ENCODE measurements around the gene DNTTIP2.
A peak's percentile ranks its signal among the peaks of the same experiment; 100 is the strongest.
"Not testable (repeated sequence)": the region's sequence is repeated elsewhere in the genome, so short reads cannot be mapped to it uniquely, and the experiment has no call there.

The DNTTIP2 gene

GRCh38 chr1:93878889-93879586 is at the start of gene DNTTIP2:
Gene DNTTIP2, minus strand, starts transcription at chr1:93879206. Its CDS starts 58 bp downstream, at chr1:93879148.
- DNase-seq (ENCODE audit: extremely low read depth in 1 of 2, low read depth in 1 of 2) = peak; percentile 77 to 85

GRCh38 chr1:93925206-93925605 is 46.2 kb upstream of the DNTTIP2 start:
- no peak for DNase-seq (ENCODE audit: extremely low read depth in 1 of 2, low read depth in 1 of 2)

GRCh38 chr1:93919780-93920179 is 40.8 kb upstream of the DNTTIP2 start:
- no peak for DNase-seq (ENCODE audit: extremely low read depth in 1 of 2, low read depth in 1 of 2)

GRCh38 chr1:93917302-93917701 is 38.3 kb upstream of the DNTTIP2 start:
- DNase-seq (ENCODE audit: extremely low read depth in 1 of 2, low read depth in 1 of 2) = no peak

GRCh38 chr1:93910880-93911279 is 31.9 kb upstream of the DNTTIP2 start:
- not testable (repeated sequence) for DNase-seq (ENCODE audit: extremely low read depth in 1 of 2, low read depth in 1 of 2)

GRCh38 chr1:93910305-93910704 is 31.3 kb upstream of the DNTTIP2 start:
- no peak for DNase-seq (ENCODE audit: extremely low read depth in 1 of 2, low read depth in 1 of 2)

GRCh38 chr1:93909146-93910050 is 30.4 kb upstream of the DNTTIP2 start, which contains the start of gene GCLM:
Gene GCLM, minus strand, starts transcription at chr1:93909430. Its CDS starts 267 bp downstream, at chr1:93909163.
- peak; percentile 78 to 83 for DNase-seq (ENCODE audit: extremely low read depth in 1 of 2, low read depth in 1 of 2)

GRCh38 chr1:93908394-93909145 is 29.6 kb upstream of the DNTTIP2 start:
- DNase-seq (ENCODE audit: extremely low read depth in 1 of 2, low read depth in 1 of 2) = peak; percentile 13 to 31

GRCh38 chr1:93907718-93908117 is 28.7 kb upstream of the DNTTIP2 start:
- DNase-seq (ENCODE audit: extremely low read depth in 1 of 2, low read depth in 1 of 2) = no peak

GRCh38 chr1:93906480-93906879 is 27.5 kb upstream of the DNTTIP2 start:
- no peak for DNase-seq (ENCODE audit: extremely low read depth in 1 of 2, low read depth in 1 of 2)

- DNase-seq (ENCODE audit: extremely low read depth in 1 of 2, low read depth in 1 of 2) = no peak
These were observed 26.7 kb upstream of the DNTTIP2 start for GRCh38 chr1:93905734-93906133.

- no peak for DNase-seq (ENCODE audit: extremely low read depth in 1 of 2, low read depth in 1 of 2)
These were observed 26.0 kb upstream of the DNTTIP2 start for GRCh38 chr1:93905051-93905450.

- DNase-seq (ENCODE audit: extremely low read depth in 1 of 2, low read depth in 1 of 2) = no peak
These were observed 25.2 kb upstream of the DNTTIP2 start for GRCh38 chr1:93904228-93904627.

GRCh38 chr1:93900723-93901504 is 21.9 kb upstream of the DNTTIP2 start:
- DNase-seq (ENCODE audit: extremely low read depth in 1 of 2, low read depth in 1 of 2) = no peak

GRCh38 chr1:93899543-93900207 is 20.7 kb upstream of the DNTTIP2 start:
- no peak for DNase-seq (ENCODE audit: extremely low read depth in 1 of 2, low read depth in 1 of 2)

- no peak for DNase-seq (ENCODE audit: extremely low read depth in 1 of 2, low read depth in 1 of 2)
These were observed 9.9 kb upstream of the DNTTIP2 start for GRCh38 chr1:93888900-93889299.

- DNase-seq (ENCODE audit: extremely low read depth in 1 of 2, low read depth in 1 of 2) = no peak
These were observed 3.3 kb upstream of the DNTTIP2 start for GRCh38 chr1:93882269-93882668.

- no peak for DNase-seq (ENCODE audit: extremely low read depth in 1 of 2, low read depth in 1 of 2)
These were observed 1.7 kb upstream of the DNTTIP2 start for GRCh38 chr1:93880731-93881130.

- peak; percentile 46 to 69 for DNase-seq (ENCODE audit: extremely low read depth in 1 of 2, low read depth in 1 of 2)
These were observed 511 bp downstream of the DNTTIP2 start for GRCh38 chr1:93878501-93878888.

GRCh38 chr1:93877529-93877928 is 1.5 kb downstream of the DNTTIP2 start:
- no peak for DNase-seq (ENCODE audit: extremely low read depth in 1 of 2, low read depth in 1 of 2)
